ENCODE data around the gene ZFAND3.

- TF ChIP-seq FOXM1 (IDR thresholded peaks at IDR 0.05; ENCODE audit: low read depth) (no peak), CTCF (IDR thresholded peaks at IDR 0.05) (no peak), MAX (IDR thresholded peaks at IDR 0.05; ENCODE audit: low read depth) (no peak), JUND (IDR thresholded peaks at IDR 0.05) (no peak), REST (IDR thresholded peaks at IDR 0.05; ENCODE audit: low read depth, low read length) (no peak), MXI1 (IDR thresholded peaks at IDR 0.05; ENCODE audit: low read depth, low read length) (no peak), RFX5 (IDR thresholded peaks at IDR 0.05; ENCODE audit: low read length) (no peak), YY1 (IDR thresholded peaks at IDR 0.05; ENCODE audit: low read depth) (no peak), PBX3 (IDR thresholded peaks at IDR 0.05) (no peak), ELF1 (IDR thresholded peaks at IDR 0.05) (no peak), TAF1 (IDR thresholded peaks at IDR 0.05; ENCODE audit: borderline replicate concordance, low read depth, low read length) (no peak)
Measured at GRCh38 chr6:38179794-38180430, 360.4 kb downstream of the ZFAND3 start.

Data from SK-N-SH (cell line).